Endodermal cell (in vitro differentiated cells): ENCODE measurements around the gene DVL1. TPM values are rescaled to one million over a fixed set of nuclear protein-coding genes. Genes with fewer than 3 reads are reported as not detected.

Source experiments
- DNase-seq: peaks from one replicate; pipeline ENCODE4 v3.0.0-alpha.2; 2017
- H3K27ac ChIP-seq: 2 replicates; pipeline ENCODE4 v1.5.1; 2013; ENCODE audit warnings: mild to moderate bottlenecking, low read depth, low read length, moderate library complexity
- H3K27me3 ChIP-seq: 2 replicates; pipeline ENCODE4 v1.6.1; 2013; ENCODE audit warnings: mild to moderate bottlenecking, low read length, moderate library complexity; ENCODE audit not compliant: insufficient read depth, control insufficient read depth, poor library complexity, severe bottlenecking
- H3K36me3 ChIP-seq: 2 replicates; pipeline ENCODE4 v1.7.0; 2013; ENCODE audit warnings: mild to moderate bottlenecking, low read length, moderate library complexity; ENCODE audit not compliant: control insufficient read depth, insufficient read depth
- H3K4me1 ChIP-seq: one replicate; pipeline ENCODE4 v1.7.0; 2013; ENCODE audit warnings: low read length; ENCODE audit not compliant: control insufficient read depth, insufficient read depth
- H3K4me3 ChIP-seq: 2 replicates; pipeline ENCODE4 v1.5.1; 2013; ENCODE audit warnings: mild to moderate bottlenecking, low read length, moderate library complexity
- H3K9ac ChIP-seq: 2 replicates; pipeline ENCODE4 v1.6.1; 2013; ENCODE audit warnings: mild to moderate bottlenecking, low read length, moderate library complexity; ENCODE audit not compliant: poor library complexity, severe bottlenecking; ENCODE audit errors: extremely low read depth
- H3K9me3 ChIP-seq: 2 replicates; pipeline ENCODE4 v1.6.1; 2013; ENCODE audit warnings: mild to moderate bottlenecking, low read length, moderate library complexity; ENCODE audit not compliant: control insufficient read depth
- H3K27ac Mint-ChIP-seq: 2 replicates; pipeline ENCODE4 v1.8.0; 2020; ENCODE audit warnings: mixed read lengths
- H3K27me3 Mint-ChIP-seq: 2 replicates; pipeline ENCODE4 v1.8.0; 2021; ENCODE audit warnings: mild to moderate bottlenecking, mixed read lengths; ENCODE audit not compliant: insufficient read depth
- H3K36me3 Mint-ChIP-seq: 2 replicates; pipeline ENCODE4 v1.8.0; 2020; ENCODE audit warnings: low read depth, mixed read lengths
- H3K4me1 Mint-ChIP-seq: 2 replicates; pipeline ENCODE4 v1.8.0; 2020; ENCODE audit warnings: mixed read lengths
- H3K4me3 Mint-ChIP-seq: 2 replicates; pipeline ENCODE4 v1.8.0; 2020; ENCODE audit warnings: mild to moderate bottlenecking, moderate library complexity, mixed read lengths
- H3K9me3 Mint-ChIP-seq: 2 replicates; pipeline ENCODE4 v1.8.0; 2020; ENCODE audit warnings: mild to moderate bottlenecking, mixed read lengths
- WGBS, 2 experiments: methylation state at CpG; one replicate each; pipeline versions ENCODE4 v1.1.5 to v1.1.7; 2013; ENCODE audit warnings: missing lambda C conversion rate in 2 of 2, mixed read lengths in 1 of 2; ENCODE audit not compliant: insufficient coverage in 1 of 2, insufficient read length in 1 of 2; 5-methylcytosine and 5-hydroxymethylcytosine counted together
- total RNA-seq, 2 donors: library from RNA; stranded (reverse); fragmentation: NEBNext Ultra II Directional in 1 of 2; extraction: Animal tissue kit (Norgen Biotek cat#: 25700) in 1 of 2; gene quantifications; 2 replicates in 1 of 2; 3 replicates in 1 of 2; pipeline ENCODE4 v1.2.1, GENCODE V29; 2021
- TF ChIP-seq, protein P1 (sequence below): fragments of 200-600 bp; sonication (generic); conservative IDR thresholded peaks from 2 replicates; pipeline ENCODE4 v1.5.0; 2021; ENCODE audit warnings: antibody characterized with exemption, mild to moderate bottlenecking

The DVL1 gene
- total RNA-seq, 2 donors from 2014 or later, result 71.9 to 73.3 TPM

DNA sequence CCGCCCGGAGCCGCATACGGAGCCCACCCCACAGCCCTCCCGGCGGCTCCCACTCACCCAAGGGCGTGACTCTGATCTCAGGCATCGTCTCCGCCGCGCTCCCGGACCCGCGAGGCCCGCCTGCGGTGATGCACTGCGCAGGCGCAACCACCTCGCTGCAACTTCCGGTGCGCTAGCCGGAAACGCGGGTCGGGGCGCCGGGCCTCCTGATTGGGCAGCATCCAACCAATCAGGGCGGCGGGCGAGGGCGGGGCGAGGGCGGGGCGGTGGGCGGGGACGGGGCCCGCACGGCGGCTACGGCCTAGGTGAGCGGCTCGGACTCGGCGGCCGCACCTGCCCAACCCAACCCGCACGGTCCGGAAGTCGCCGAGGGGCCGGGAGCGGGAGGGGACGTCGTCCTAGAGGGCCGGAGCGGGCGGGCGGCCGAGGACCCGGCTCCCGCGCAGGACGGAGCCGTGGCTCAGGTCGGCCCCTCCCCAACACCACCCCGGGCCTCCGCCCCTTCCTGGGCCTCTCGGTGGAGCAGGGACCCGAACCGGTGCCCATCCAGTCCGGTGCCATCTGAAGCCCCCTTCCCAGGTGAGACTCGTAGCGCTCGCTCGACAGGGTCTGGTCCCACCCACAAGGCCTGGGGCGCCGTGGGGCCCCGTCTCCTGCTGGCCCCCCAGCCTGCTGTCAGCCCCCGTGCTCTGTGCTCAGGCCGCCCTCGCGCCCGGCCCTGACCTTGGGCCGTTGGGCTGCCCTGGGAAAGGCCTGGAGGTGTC is 24.5 kb downstream of the DVL1 start, which contains the start of the genes CPTP and INTS11:
TSS of gene CPTP (plus strand) at position 279 of the 764 bp plus-strand sequence. CDS start 2,109 bp downstream, outside the sequence.
TSS of gene INTS11 (minus strand) at position 137 of the 764 bp plus-strand sequence. CDS start at position 85, 52 bp downstream.
- no peaks in the 10 kb centered on the region for H3K4me1 ChIP-seq
- 1 to 3% methylated on average over 30 to 84 of the region's 84 CpGs for WGBS, 2 experiments
- Mint-ChIP-seq H3K4me3 (peak within 1 kb of the TSS; percentile 59), H3K27me3 (no peaks in the 10 kb centered on the region), H3K27ac (peak within 1 kb of the TSS; percentile 11), H3K9me3 (no peaks in the 10 kb centered on the region), H3K36me3 (peaks cover 3% of the 10 kb centered on the region), H3K4me1 (peaks cover 5% of the 10 kb centered on the region)
- H3K27me3 ChIP-seq, result no peaks in the 10 kb centered on the region
- H3K9me3 ChIP-seq, result no peaks in the 10 kb centered on the region
- H3K27ac ChIP-seq, result peak within 1 kb of the TSS; percentile 24
- peak within 1 kb of the TSS; percentile 51 for H3K9ac ChIP-seq
- peak within 1 kb of the TSS; percentile 86 for H3K4me3 ChIP-seq
- peaks cover under 1% of the 10 kb centered on the region for H3K36me3 ChIP-seq
- TF ChIP-seq, protein P1, sequence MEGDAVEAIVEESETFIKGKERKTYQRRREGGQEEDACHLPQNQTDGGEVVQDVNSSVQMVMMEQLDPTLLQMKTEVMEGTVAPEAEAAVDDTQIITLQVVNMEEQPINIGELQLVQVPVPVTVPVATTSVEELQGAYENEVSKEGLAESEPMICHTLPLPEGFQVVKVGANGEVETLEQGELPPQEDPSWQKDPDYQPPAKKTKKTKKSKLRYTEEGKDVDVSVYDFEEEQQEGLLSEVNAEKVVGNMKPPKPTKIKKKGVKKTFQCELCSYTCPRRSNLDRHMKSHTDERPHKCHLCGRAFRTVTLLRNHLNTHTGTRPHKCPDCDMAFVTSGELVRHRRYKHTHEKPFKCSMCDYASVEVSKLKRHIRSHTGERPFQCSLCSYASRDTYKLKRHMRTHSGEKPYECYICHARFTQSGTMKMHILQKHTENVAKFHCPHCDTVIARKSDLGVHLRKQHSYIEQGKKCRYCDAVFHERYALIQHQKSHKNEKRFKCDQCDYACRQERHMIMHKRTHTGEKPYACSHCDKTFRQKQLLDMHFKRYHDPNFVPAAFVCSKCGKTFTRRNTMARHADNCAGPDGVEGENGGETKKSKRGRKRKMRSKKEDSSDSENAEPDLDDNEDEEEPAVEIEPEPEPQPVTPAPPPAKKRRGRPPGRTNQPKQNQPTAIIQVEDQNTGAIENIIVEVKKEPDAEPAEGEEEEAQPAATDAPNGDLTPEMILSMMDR, result no peak
- DNase-seq, result peak; percentile 97

DNA sequence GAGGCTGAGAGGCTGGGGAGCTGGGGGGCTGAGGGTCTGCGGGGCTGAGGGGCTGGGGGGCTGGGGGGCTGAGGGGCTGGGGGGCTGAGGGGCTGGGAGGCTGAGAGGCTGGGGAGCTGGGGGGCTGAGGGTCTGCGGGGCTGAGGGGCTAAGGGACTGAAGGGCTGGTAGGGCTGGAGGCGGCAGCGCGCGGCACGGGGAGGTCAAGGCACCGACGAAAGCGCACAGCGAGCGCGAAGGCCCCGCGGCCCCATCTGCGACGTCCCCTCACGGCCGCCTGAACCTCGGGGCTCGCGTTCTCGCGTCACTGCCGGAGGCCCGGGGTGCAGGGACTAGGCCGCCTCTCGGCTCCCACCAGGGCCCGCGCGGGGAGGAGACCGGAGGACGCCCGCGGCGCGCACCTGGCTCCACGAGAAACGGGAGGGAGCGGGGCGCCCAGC is 25.1 kb downstream of the DVL1 start:
- peak overlapping the region; percentile 24 for H3K27ac ChIP-seq
- H3K9me3 Mint-ChIP-seq, result no peaks in the 10 kb centered on the region
- H3K27ac Mint-ChIP-seq, result no peak overlapping the region
- DNase-seq, result no peak
- H3K4me3 ChIP-seq, result peak overlapping the region; percentile 78
- no peaks in the 10 kb centered on the region for H3K9me3 ChIP-seq
- no peaks in the 10 kb centered on the region for H3K4me1 ChIP-seq
- peaks cover 6% of the 10 kb centered on the region for H3K36me3 ChIP-seq
- WGBS, 2 experiments, result 0% methylated on average over 5 to 40 of the region's 41 CpGs
- TF ChIP-seq, protein P1, result no peak
- peak overlapping the region; percentile 51 for H3K9ac ChIP-seq
- peak overlapping the region; percentile 59 for H3K4me3 Mint-ChIP-seq
- H3K36me3 Mint-ChIP-seq, result peaks cover 9% of the 10 kb centered on the region
- peaks cover 5% of the 10 kb centered on the region for H3K4me1 Mint-ChIP-seq
- no peaks in the 10 kb centered on the region for H3K27me3 Mint-ChIP-seq
- no peaks in the 10 kb centered on the region for H3K27me3 ChIP-seq

DNA sequence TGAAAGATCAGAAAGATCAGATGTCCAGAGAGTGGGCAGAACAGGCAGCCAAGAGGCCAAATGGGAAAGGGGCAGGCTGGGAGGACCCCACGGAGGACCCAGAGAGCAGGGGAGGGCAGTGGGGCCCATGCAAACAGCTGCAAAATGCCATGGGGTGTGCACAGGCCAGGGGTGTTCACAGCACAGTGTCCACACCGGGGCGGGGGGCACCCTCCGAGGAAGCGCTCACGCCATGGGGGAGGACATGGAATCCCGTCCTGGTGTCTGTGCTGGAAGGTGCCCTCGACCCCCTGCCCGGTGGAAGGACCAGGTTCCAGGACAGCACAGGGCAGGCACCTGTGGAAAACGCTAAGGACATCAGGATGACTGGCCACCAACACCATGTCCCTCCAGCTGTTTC is 26.3 kb downstream of the DVL1 start:
- Mint-ChIP-seq H3K9me3 (no peaks in the 10 kb centered on the region), H3K4me1 (peaks cover 5% of the 10 kb centered on the region), H3K36me3 (peaks cover 17% of the 10 kb centered on the region), H3K27me3 (no peaks in the 10 kb centered on the region), H3K27ac (no peak overlapping the region), H3K4me3 (peak overlapping the region; percentile 59)
- Histone ChIP-seq H3K36me3 (peaks cover 16% of the 10 kb centered on the region), H3K9ac (no peak overlapping the region), H3K27ac (no peak overlapping the region), H3K4me1 (no peaks in the 10 kb centered on the region), H3K4me3 (no peak overlapping the region), H3K9me3 (no peaks in the 10 kb centered on the region), H3K27me3 (no peaks in the 10 kb centered on the region)
- WGBS, 2 experiments, result 95% methylated on average over 8 to 10 of the region's 10 CpGs
- no peak for DNase-seq
- TF ChIP-seq, protein P1, result no peak
